Natural killer cell (primary cell): ENCODE results near the gene FHIP2A. TPM values are rescaled to one million over a fixed set of nuclear protein-coding genes. Genes with fewer than 3 reads are reported as not detected.

Experiments
- ATAC-seq, 3 donors: fragments of 150-1000 bp in 2 of 3; fragments of 200-7000 bp in 1 of 3; cut with Tn5 transposase; 1 replicate in 1 of 3; 2 replicates in 2 of 3; pipeline ENCODE4 v1.10.0; 2021; ENCODE audit warnings: mild to moderate bottlenecking in 2 of 3, moderate library complexity in 2 of 3
- DNase-seq, 2 donors: peaks; one replicate each; pipeline versions ENCODE4 v3.0.0 to v3.0.0-alpha.2; 2013 to 2021; ENCODE audit warnings: mixed read lengths in 1 of 2
- H3K27ac ChIP-seq: one replicate; pipeline ENCODE4 v1.5.1; 2013; ENCODE audit warnings: mild to moderate bottlenecking, low read length
- H3K27me3 ChIP-seq: one replicate; pipeline ENCODE4 v1.6.1; 2013; ENCODE audit warnings: low read length; ENCODE audit not compliant: control insufficient read depth, insufficient read depth
- H3K36me3 ChIP-seq: one replicate; pipeline ENCODE4 v1.6.1; 2013; ENCODE audit warnings: low read length; ENCODE audit not compliant: control insufficient read depth, insufficient read depth
- H3K4me1 ChIP-seq: one replicate; pipeline ENCODE4 v1.6.1; 2013; ENCODE audit warnings: low read length; ENCODE audit not compliant: control insufficient read depth, insufficient read depth
- H3K4me3 ChIP-seq: one replicate; pipeline ENCODE4 v1.5.1; 2013; ENCODE audit warnings: low read length
- H3K9me3 ChIP-seq: one replicate; pipeline ENCODE4 v1.6.1; 2013; ENCODE audit warnings: low read length; ENCODE audit not compliant: control insufficient read depth, insufficient read depth
- H3K27ac Mint-ChIP-seq, 2 donors: one replicate each; pipeline ENCODE4 v1.8.0; 2022; ENCODE audit warnings: mild to moderate bottlenecking in 2 of 2, mixed read lengths in 2 of 2, moderate library complexity in 1 of 2
- H3K27me3 Mint-ChIP-seq, 2 donors: one replicate each; pipeline ENCODE4 v1.8.0; 2022; ENCODE audit warnings: low read depth in 2 of 2, mixed read lengths in 2 of 2
- H3K36me3 Mint-ChIP-seq: one replicate; pipeline ENCODE4 v1.8.0; 2022; ENCODE audit warnings: mixed read lengths
- H3K4me1 Mint-ChIP-seq, 2 donors: one replicate each; pipeline ENCODE4 v1.8.0; 2022; ENCODE audit warnings: mixed read lengths in 2 of 2
- H3K4me3 Mint-ChIP-seq: one replicate; pipeline ENCODE4 v1.8.0; 2022; ENCODE audit warnings: mild to moderate bottlenecking, moderate library complexity, mixed read lengths
- H3K9me3 Mint-ChIP-seq, 2 donors: one replicate each; pipeline ENCODE4 v1.8.0; 2022; ENCODE audit warnings: mixed read lengths in 2 of 2
- CTCF ChIP-seq: fragments of 200-600 bp; IDR thresholded peaks from one replicate; pipeline ENCODE4 v1.8.0; 2022; ENCODE audit warnings: antibody characterized with exemption
- WGBS: methylation state at CpG from one replicate; pipeline ENCODE4 v1.1.7; 2013; ENCODE audit warnings: missing lambda C conversion rate; ENCODE audit not compliant: insufficient coverage; 5-methylcytosine and 5-hydroxymethylcytosine counted together
- intact Hi-C: fragments of 100-400 bp; cut with micrococcal nuclease; formaldehyde crosslinking; loops from one replicate; pipeline ENCODE4 v1.14.2; 2022
- total RNA-seq, 4 donors: library from RNA; stranded (reverse); fragments of 120-200 nt in 1 of 4; gene quantifications; one replicate each; pipeline versions ENCODE4 v1.2.3 to v1.2.4, GENCODE V29; 2013 to 2022

Gene FHIP2A
- total RNA-seq, 3 donors from 2014 or later (not counting 1 experiment from before 2014, with no cell fraction given) = 36.0 to 42.4 (median 39.5) TPM

GRCh38 chr10:114822444-114823076 lies 980 bp downstream of the FHIP2A start:
- Histone ChIP-seq H3K36me3 (no peaks in the 10 kb centered on the region), H3K9me3 (no peaks in the 10 kb centered on the region), H3K4me3 (peak overlapping the region; percentile 79), H3K27me3 (no peaks in the 10 kb centered on the region), H3K4me1 (peaks cover 4% of the 10 kb centered on the region), H3K27ac (peak overlapping the region; percentile 60)
- H3K4me1 Mint-ChIP-seq = peaks cover 35 to 36% of the 10 kb centered on the region in 2 donors
- H3K27me3 Mint-ChIP-seq = peaks cover 0 to 6% of the 10 kb centered on the region in 2 donors
- DNase-seq = peak; percentile 40 to 51
- TF ChIP-seq CTCF = no peak
- intact Hi-C loops = loop anchor here (5.0 to 10.0 kb wide), 2 partner anchors 278 to 650 kb away; partner anchors contain the start of gene CCDC186
- no peaks in the 10 kb centered on the region for H3K9me3 Mint-ChIP-seq
- H3K36me3 Mint-ChIP-seq = no peaks in the 10 kb centered on the region
- ATAC-seq = peak; percentile 26 to 31 (median 28)
- H3K27ac Mint-ChIP-seq = peak overlapping the region; percentile 94 to 95
- H3K4me3 Mint-ChIP-seq = peak overlapping the region; percentile 94
- under 1% methylated on average over 22 of the region's 22 CpGs for WGBS

GRCh38 chr10:114823077-114823463 lies 1.5 kb downstream of the FHIP2A start:
- H3K4me3 Mint-ChIP-seq = peak overlapping the region; percentile 94
- peaks cover 4% of the 10 kb centered on the region for H3K4me1 ChIP-seq
- no peaks in the 10 kb centered on the region for H3K9me3 Mint-ChIP-seq
- peaks cover 35 to 36% of the 10 kb centered on the region in 2 donors for H3K4me1 Mint-ChIP-seq
- H3K4me3 ChIP-seq = peak overlapping the region; percentile 79
- no peaks in the 10 kb centered on the region for H3K27me3 ChIP-seq
- TF ChIP-seq CTCF = no peak
- peak overlapping the region; percentile 60 for H3K27ac ChIP-seq
- no peaks in the 10 kb centered on the region for H3K36me3 ChIP-seq
- no peaks in the 10 kb centered on the region for H3K36me3 Mint-ChIP-seq
- peak overlapping the region; percentile 94 to 95 for H3K27ac Mint-ChIP-seq
- ATAC-seq (no peak), DNase-seq (peak in 1 of 2 donors; percentile 21)
- intact Hi-C loops = loop anchor here (5.0 to 10.0 kb wide), 2 partner anchors 278 to 651 kb away; partner anchors contain the start of gene CCDC186
- no peaks in the 10 kb centered on the region for H3K9me3 ChIP-seq
- 17% methylated on average over 1 of the region's 2 CpGs for WGBS
- peaks cover 0 to 3% of the 10 kb centered on the region in 2 donors for H3K27me3 Mint-ChIP-seq

GRCh38 chr10:114824391-114824790 lies 2.8 kb downstream of the FHIP2A start:
- Histone ChIP-seq H3K36me3 (no peaks in the 10 kb centered on the region), H3K27ac (no peak overlapping the region), H3K27me3 (no peaks in the 10 kb centered on the region), H3K4me3 (no peak overlapping the region), H3K4me1 (peaks cover 4% of the 10 kb centered on the region), H3K9me3 (no peaks in the 10 kb centered on the region)
- DNase-seq = no peak
- no peaks in the 10 kb centered on the region for H3K9me3 Mint-ChIP-seq
- peak overlapping the region; percentile 69 for H3K4me3 Mint-ChIP-seq
- H3K36me3 Mint-ChIP-seq = no peaks in the 10 kb centered on the region
- H3K4me1 Mint-ChIP-seq = peaks cover 42 to 43% of the 10 kb centered on the region in 2 donors
- TF ChIP-seq CTCF = no peak
- peak overlapping the region in 1 of 2 donors; percentile 95 for H3K27ac Mint-ChIP-seq
- WGBS = 100% methylated on average over 1 of the region's 1 CpG
- ATAC-seq = no peak
- intact Hi-C loops = loop anchor here (5.0 to 10.0 kb wide), 2 partner anchors 280 to 652 kb away; partner anchors contain the start of gene CCDC186
- H3K27me3 Mint-ChIP-seq = no peaks in the 10 kb centered on the region
